HEK293 (cell line): ENCODE measurements around the gene ATP8A2.

ENCODE experiments used
- CTCF ChIA-PET: fragments of 350-600 bp; formaldehyde crosslinking; extraction: SDS; loops from one replicate; lab custom pipeline; 2021; ENCODE audit warnings: antibody characterized with exemption; lab: Yijun Ruan, JAX
- POLR2A ChIA-PET: fragments of 300-600 bp; formaldehyde crosslinking; extraction: SDS; loops from one replicate; lab custom pipeline; 2020; ENCODE audit warnings: antibody characterized with exemption, inconsistent platforms; lab: Yijun Ruan, JAX
- H3K27ac ChIP-seq: fragments of 200-500 bp; sonication (Bioruptor generic); 2 replicates; pipeline ENCODE4 v1.5.1; 2014; ENCODE audit warnings: low read depth, low read length, control low read depth, inconsistent platforms; ENCODE audit errors: extremely low read depth
- H3K36me3 ChIP-seq, 2 experiments: fragments of 200-500 bp in 1 of 2; sonication (Bioruptor generic) in 1 of 2; 1 replicate in 1 of 2; 2 replicates in 1 of 2; pipeline ENCODE4 v1.5.1; 2014 to 2017; ENCODE audit warnings: inconsistent platforms in 2 of 2, low read length in 2 of 2; ENCODE audit not compliant: control insufficient read depth in 2 of 2, insufficient read depth in 1 of 2
- H3K4me1 ChIP-seq: fragments of 200-500 bp; sonication (Bioruptor generic); 2 replicates; pipeline ENCODE4 v1.5.1; 2014; ENCODE audit warnings: mild to moderate bottlenecking, low read length, inconsistent platforms; ENCODE audit not compliant: control insufficient read depth, insufficient read depth
- H3K4me3 ChIP-seq: 2 replicates; pipeline ENCODE4 v1.5.1; 2011; ENCODE audit warnings: low read depth, mild to moderate bottlenecking, control low read depth, low read length, moderate library complexity
- H3K9me3 ChIP-seq: fragments of 200-500 bp; sonication (Bioruptor generic); 2 replicates; pipeline ENCODE4 v1.5.1; 2014; ENCODE audit warnings: low read depth, low read length, inconsistent platforms; ENCODE audit not compliant: control insufficient read depth, insufficient read depth
- ELK4 ChIP-seq: IDR thresholded peaks from 2 replicates; pipeline ENCODE4 v1.6.1; 2011; ENCODE audit warnings: mild to moderate bottlenecking, low read depth, low read length, borderline replicate concordance
- GLIS2 ChIP-seq: fragments of 450-650 bp; formaldehyde crosslinking; IDR thresholded peaks from 2 replicates; pipeline ENCODE4 v1.5.1; 2016; ENCODE audit warnings: missing biosample characterization, missing genetic modification characterization
- KLF17 ChIP-seq: fragments of 450-650 bp; formaldehyde crosslinking; IDR thresholded peaks from 2 replicates; pipeline ENCODE4 v1.5.1; 2016; ENCODE audit warnings: missing biosample characterization, missing genetic modification characterization
- TCF7L2 ChIP-seq: IDR thresholded peaks from 2 replicates; pipeline ENCODE4 v1.6.1; 2011; ENCODE audit warnings: low read depth, mild to moderate bottlenecking, inconsistent platforms, low read length, moderate library complexity, borderline replicate concordance
- ZBTB26 ChIP-seq: fragments of 450-650 bp; formaldehyde crosslinking; optimal IDR thresholded peaks from 2 replicates; pipeline ENCODE3; 2016; ENCODE audit warnings: missing biosample characterization, mild to moderate bottlenecking, missing genetic modification characterization
- ZBTB49 ChIP-seq: fragments of 450-650 bp; formaldehyde crosslinking; IDR thresholded peaks from 2 replicates; pipeline ENCODE4 v1.5.1; 2016; ENCODE audit warnings: missing biosample characterization, missing genetic modification characterization, low read depth
- ZNF138 ChIP-seq: fragments of 450-650 bp; formaldehyde crosslinking; IDR thresholded peaks from 2 replicates; pipeline ENCODE4 v1.5.1; 2016; ENCODE audit warnings: missing biosample characterization, missing genetic modification characterization, borderline replicate concordance
- ZNF239 ChIP-seq: fragments of 450-650 bp; formaldehyde crosslinking; IDR thresholded peaks from 2 replicates; pipeline ENCODE4 v1.5.1; 2016; ENCODE audit warnings: missing biosample characterization, missing genetic modification characterization
- ZNF354C ChIP-seq: fragments of 450-650 bp; formaldehyde crosslinking; IDR thresholded peaks from 2 replicates; pipeline ENCODE4 v1.5.1; 2016; ENCODE audit warnings: missing biosample characterization, missing genetic modification characterization, low read depth, borderline replicate concordance
- ZNF488 ChIP-seq: fragments of 450-650 bp; formaldehyde crosslinking; IDR thresholded peaks from 2 replicates; pipeline ENCODE4 v1.5.1; 2016; ENCODE audit warnings: missing biosample characterization, missing genetic modification characterization
- ZNF518A ChIP-seq: fragments of 450-650 bp; formaldehyde crosslinking; conservative IDR thresholded peaks from 2 replicates; pipeline ENCODE4 v1.5.1; 2016; ENCODE audit warnings: low read depth, missing biosample characterization, missing genetic modification characterization
- ZNF585B ChIP-seq: fragments of 450-650 bp; formaldehyde crosslinking; IDR thresholded peaks from 2 replicates; pipeline ENCODE4 v1.5.1; 2016; ENCODE audit warnings: missing biosample characterization, missing genetic modification characterization
- ZNF621 ChIP-seq: fragments of 450-650 bp; formaldehyde crosslinking; IDR thresholded peaks from 2 replicates; pipeline ENCODE4 v1.5.1; 2017; ENCODE audit warnings: missing biosample characterization, missing genetic modification characterization
- ZNF626 ChIP-seq: fragments of 450-650 bp; sonication (Bioruptor Pico); formaldehyde crosslinking; IDR thresholded peaks from 2 replicates; pipeline ENCODE4 v1.5.1; 2018; ENCODE audit warnings: missing biosample characterization, missing genetic modification characterization, inconsistent platforms
- ZNF76 ChIP-seq: fragments of 450-650 bp; formaldehyde crosslinking; IDR thresholded peaks from 2 replicates; pipeline ENCODE4; 2016; ENCODE audit warnings: low read depth, missing biosample characterization, missing genetic modification characterization, borderline replicate concordance
- ZNF776 ChIP-seq: fragments of 450-650 bp; formaldehyde crosslinking; IDR thresholded peaks from 2 replicates; pipeline ENCODE4 v1.5.0; 2017; ENCODE audit warnings: missing biosample characterization, missing genetic modification characterization, borderline replicate concordance
- ZNF777 ChIP-seq: fragments of 450-650 bp; formaldehyde crosslinking; IDR thresholded peaks from 2 replicates; pipeline ENCODE4 v1.5.1; 2017; ENCODE audit warnings: missing biosample characterization, missing genetic modification characterization, borderline replicate concordance

Gene ATP8A2

GRCh38 chr13:25633093-25633492 lies 261.3 kb downstream of the ATP8A2 start (continued):
- TF ChIP-seq ZNF239 (tag by site-specific recombination) (no peak), GLIS2 (tag by site-specific recombination) (no peak), ZNF621 (tag by site-specific recombination) (no peak), ZNF518A (tag by site-specific recombination) (no peak)

GRCh38 chr13:25645681-25646080 lies 273.9 kb downstream of the ATP8A2 start:
- Histone ChIP-seq H3K36me3 (no peaks in the 10 kb centered on the region), H3K9me3 (no peaks in the 10 kb centered on the region)
- ChIA-PET CTCF (no interaction called here), POLR2A (no interaction called here)
- TF ChIP-seq ZBTB49 (tag by site-specific recombination) (no peak), ZNF585B (tag by site-specific recombination) (no peak)
- TF ChIP-seq, all 188 proteins: peak for 0
- no peaks in the 10 kb centered on the region for H3K4me1 ChIP-seq
- H3K4me3 ChIP-seq = no peak overlapping the region
- no peak overlapping the region for H3K27ac ChIP-seq

GRCh38 chr13:25649001-25649633 lies 277.3 kb downstream of the ATP8A2 start:
- H3K36me3 ChIP-seq = no peaks in the 10 kb centered on the region
- no peaks in the 10 kb centered on the region for H3K9me3 ChIP-seq
- H3K4me3 ChIP-seq = no peak overlapping the region
- H3K27ac ChIP-seq = no peak overlapping the region
- H3K4me1 ChIP-seq = no peaks in the 10 kb centered on the region
- ChIA-PET POLR2A (no interaction called here), CTCF (no interaction called here)
- no peak for TF ChIP-seq ZNF354C (tag by site-specific recombination)
- no peak for TF ChIP-seq ELK4

- H3K4me3 ChIP-seq = no peak overlapping the region
- ChIA-PET CTCF (no interaction called here), POLR2A (no interaction called here)
- H3K36me3 ChIP-seq = no peaks in the 10 kb centered on the region
- H3K4me1 ChIP-seq = no peaks in the 10 kb centered on the region
- H3K27ac ChIP-seq = no peak overlapping the region
- no peaks in the 10 kb centered on the region for H3K9me3 ChIP-seq
- TF ChIP-seq ZBTB26 (tag by site-specific recombination) = no peak
- no peak for TF ChIP-seq KLF17 (tag by site-specific recombination)
- TF ChIP-seq ZNF138 (tag by site-specific recombination) = no peak
- TF ChIP-seq ZNF626 (tag by site-specific recombination) = no peak
- TF ChIP-seq ZNF488 (tag by site-specific recombination) = no peak
- TF ChIP-seq ZNF777 (tag by site-specific recombination) = no peak
- TF ChIP-seq ZNF76 (tag by site-specific recombination) = no peak
- no peak for TF ChIP-seq TCF7L2
- TF ChIP-seq ZNF776 = no peak
Observed at GRCh38 chr13:25652764-25653163, 281.0 kb downstream of the ATP8A2 start.
